ENCODE measurements around the gene SLCO2A1. TPM values are rescaled to one million over a fixed set of nuclear protein-coding genes. Genes with fewer than 3 reads are reported as not detected.

The SLCO2A1 gene
- total and polyA plus RNA-seq, 3 donors from 2014 or later, result 2.2 to 5.3 (median 2.5) TPM

GRCh38 chr3:133992951-133993620 is 36.6 kb downstream of the SLCO2A1 start:
- DNase-seq, result no peak
- H3K27ac ChIP-seq, result no peak overlapping the region
- H3K9me3 ChIP-seq, result no peaks in the 10 kb centered on the region
- intact Hi-C loops (cut with DNase I; ENCODE audit: low total_unique reads), result no loop called here
- no peak overlapping the region for H3K4me3 ChIP-seq
- no peaks in the 10 kb centered on the region for H3K36me3 ChIP-seq (ENCODE audit: low read depth, missing control alignments)
- WGBS, 2 donors, result 91 to 98% methylated on average over 9 to 10 of the region's 10 CpGs
- no peaks in the 10 kb centered on the region for H3K27me3 ChIP-seq
- TF ChIP-seq POLR2A (IDR thresholded peaks at IDR 0.05) (no peak), CTCF (IDR thresholded peaks at IDR 0.05) (no peak)
- H3K4me1 ChIP-seq, result peaks cover 3% of the 10 kb centered on the region

GRCh38 chr3:133992381-133992780 is 37.3 kb downstream of the SLCO2A1 start:
- intact Hi-C loops (cut with DNase I; ENCODE audit: low total_unique reads), result no loop called here
- peaks cover 3% of the 10 kb centered on the region for H3K4me1 ChIP-seq
- H3K36me3 ChIP-seq (ENCODE audit: low read depth, missing control alignments), result no peaks in the 10 kb centered on the region
- no peak overlapping the region for H3K27ac ChIP-seq
- DNase-seq, result no peak
- no peak overlapping the region for H3K4me3 ChIP-seq
- no peaks in the 10 kb centered on the region for H3K9me3 ChIP-seq
- TF ChIP-seq POLR2A (IDR thresholded peaks at IDR 0.05) (no peak), CTCF (IDR thresholded peaks at IDR 0.05) (no peak)
- H3K27me3 ChIP-seq, result no peaks in the 10 kb centered on the region
- 85 to 86% methylated on average over 3 of the region's 3 CpGs for WGBS, 2 donors

GRCh38 chr3:133991637-133992036 is 38.1 kb downstream of the SLCO2A1 start:
- TF ChIP-seq CTCF (IDR thresholded peaks at IDR 0.05) (no peak), POLR2A (IDR thresholded peaks at IDR 0.05) (no peak)
- 86 to 88% methylated on average over 2 of the region's 2 CpGs for WGBS, 2 donors
- H3K36me3 ChIP-seq (ENCODE audit: low read depth, missing control alignments), result no peaks in the 10 kb centered on the region
- no peak overlapping the region for H3K27ac ChIP-seq
- H3K4me3 ChIP-seq, result no peak overlapping the region
- intact Hi-C loops (cut with DNase I; ENCODE audit: low total_unique reads), result no loop called here
- DNase-seq, result no peak
- H3K9me3 ChIP-seq, result no peaks in the 10 kb centered on the region
- no peaks in the 10 kb centered on the region for H3K27me3 ChIP-seq
- H3K4me1 ChIP-seq, result peaks cover 3% of the 10 kb centered on the region

- H3K9me3 ChIP-seq, result no peaks in the 10 kb centered on the region
- 68 to 74% methylated on average over 3 of the region's 3 CpGs for WGBS, 2 donors
- H3K36me3 ChIP-seq (ENCODE audit: low read depth, missing control alignments), result no peaks in the 10 kb centered on the region
- no peak overlapping the region for H3K27ac ChIP-seq
- intact Hi-C loops (cut with DNase I; ENCODE audit: low total_unique reads), result no loop called here
- no peak for DNase-seq
- no peak overlapping the region for H3K4me3 ChIP-seq
- no peaks in the 10 kb centered on the region for H3K27me3 ChIP-seq
- no peak for TF ChIP-seq CTCF (IDR thresholded peaks at IDR 0.05)
- H3K4me1 ChIP-seq, result peaks cover 3% of the 10 kb centered on the region
Observed at GRCh38 chr3:133991209-133991608, 38.5 kb downstream of the SLCO2A1 start.

Measured in testis (tissue), 3 donors.